Activated CD4-positive, alpha-beta memory T cell treated with anti-CD3 and anti-CD28 coated beads, Interleukin-2, amount 10 ng/mL, durations not matched to agents 7 days and 5 days (primary cell): Measurements from ENCODE around the gene COL4A1. TPM values are rescaled to one million over a fixed set of nuclear protein-coding genes. Genes with fewer than 3 reads are reported as not detected.

Experiments
- CTCF ChIA-PET: fragments of 350-600 bp; sonication (Branson Sonifier 250); formaldehyde crosslinking; loops from one replicate; lab custom pipeline; 2021; ENCODE audit warnings: antibody characterized with exemption, inconsistent platforms; lab: Charles Lee
- POLR2A ChIA-PET: fragments of 350-600 bp; sonication (Branson Sonifier 250); formaldehyde crosslinking; loops from one replicate; lab custom pipeline; 2021; ENCODE audit warnings: antibody characterized with exemption; lab: Charles Lee
- DNase-seq: peaks from one replicate; pipeline ENCODE4 v3.0.0-alpha.2; 2020
- H3K27ac Mint-ChIP-seq: one replicate; pipeline ENCODE4 v1.8.0; 2021; ENCODE audit warnings: mild to moderate bottlenecking, mixed read lengths
- H3K27me3 Mint-ChIP-seq: one replicate; pipeline ENCODE4 v1.8.0; 2021; ENCODE audit warnings: mixed read lengths
- H3K36me3 Mint-ChIP-seq: one replicate; pipeline ENCODE4 v1.8.0; 2021; ENCODE audit warnings: low read depth, mixed read lengths
- H3K4me1 Mint-ChIP-seq: one replicate; pipeline ENCODE4 v1.8.0; 2021; ENCODE audit warnings: mixed read lengths
- H3K4me3 Mint-ChIP-seq: one replicate; pipeline ENCODE4 v1.8.0; 2021; ENCODE audit warnings: mild to moderate bottlenecking, mixed read lengths
- H3K9me3 Mint-ChIP-seq: one replicate; pipeline ENCODE4 v1.8.0; 2021; ENCODE audit warnings: mixed read lengths
- total RNA-seq, 2 experiments: library from RNA; stranded (reverse); gene quantifications; one replicate each; pipeline ENCODE4 v1.2.3, GENCODE V29; 2021

COL4A1 gene
- total RNA-seq, 2 experiments from 2014 or later: not detected

GRCh38 chr13:110183910-110184309 is 123.0 kb downstream of the COL4A1 start:
- no peak for DNase-seq
- Mint-ChIP-seq H3K27ac (no peak overlapping the region), H3K36me3 (no peaks in the 10 kb centered on the region), H3K9me3 (no peaks in the 10 kb centered on the region), H3K4me1 (no peaks in the 10 kb centered on the region), H3K27me3 (peaks cover 3% of the 10 kb centered on the region), H3K4me3 (no peak overlapping the region)
- CTCF ChIA-PET: no interaction called here
- POLR2A ChIA-PET: no interaction called here

GRCh38 chr13:110182461-110182860 is 124.5 kb downstream of the COL4A1 start:
- Mint-ChIP-seq H3K27me3 (no peaks in the 10 kb centered on the region), H3K27ac (no peak overlapping the region), H3K4me1 (no peaks in the 10 kb centered on the region), H3K9me3 (no peaks in the 10 kb centered on the region), H3K36me3 (no peaks in the 10 kb centered on the region), H3K4me3 (no peak overlapping the region)
- ChIA-PET POLR2A (no interaction called here), CTCF (no interaction called here)
- DNase-seq: no peak

DNA sequence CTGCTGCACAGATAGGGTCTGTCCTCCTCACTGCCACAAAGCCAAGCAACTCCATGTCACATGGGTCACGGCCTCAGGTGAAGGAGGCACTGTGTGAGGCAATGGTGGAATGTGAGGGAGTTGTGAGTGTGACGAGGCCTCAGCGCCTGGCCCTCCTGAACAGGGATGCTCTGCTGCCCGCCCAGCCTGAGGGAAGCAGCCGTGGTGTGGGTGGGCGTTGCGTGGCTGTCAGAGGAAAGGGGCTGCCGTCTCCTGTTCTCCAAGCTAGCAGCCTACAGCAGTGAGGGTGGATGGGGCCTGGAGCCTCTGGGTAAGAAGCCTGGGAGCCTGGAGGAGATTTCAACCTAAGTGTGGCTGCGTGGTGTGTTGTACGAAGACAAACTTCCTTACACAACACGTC is 125.0 kb downstream of the COL4A1 start:
- no peak for DNase-seq
- H3K9me3 Mint-ChIP-seq: no peaks in the 10 kb centered on the region
- H3K4me3 Mint-ChIP-seq: no peak overlapping the region
- H3K4me1 Mint-ChIP-seq: no peaks in the 10 kb centered on the region
- POLR2A ChIA-PET: no interaction called here
- no peak overlapping the region for H3K27ac Mint-ChIP-seq
- CTCF ChIA-PET: no interaction called here
- H3K36me3 Mint-ChIP-seq: no peaks in the 10 kb centered on the region
- no peaks in the 10 kb centered on the region for H3K27me3 Mint-ChIP-seq

DNA sequence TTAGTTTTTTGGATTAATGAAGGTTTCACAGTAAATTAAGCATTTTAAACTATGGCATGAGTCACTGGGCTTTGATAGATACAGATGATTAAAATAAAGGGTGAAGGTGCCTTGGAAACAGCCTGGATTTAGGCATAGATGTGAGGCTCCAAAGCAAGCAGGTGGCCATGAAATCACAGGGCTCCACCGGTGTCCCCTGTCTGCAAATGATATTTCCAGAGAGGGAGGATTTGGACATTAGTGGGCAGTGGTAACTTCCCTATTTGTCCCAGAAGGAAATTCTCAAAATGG is 127.2 kb downstream of the COL4A1 start:
- H3K4me1 Mint-ChIP-seq: no peaks in the 10 kb centered on the region
- no peaks in the 10 kb centered on the region for H3K36me3 Mint-ChIP-seq
- H3K9me3 Mint-ChIP-seq: no peaks in the 10 kb centered on the region
- ChIA-PET CTCF (no interaction called here), POLR2A (no interaction called here)
- no peaks in the 10 kb centered on the region for H3K27me3 Mint-ChIP-seq
- DNase-seq: no peak
- H3K27ac Mint-ChIP-seq: no peak overlapping the region
- no peak overlapping the region for H3K4me3 Mint-ChIP-seq

GRCh38 chr13:110179116-110179856 is 127.7 kb downstream of the COL4A1 start:
- H3K27me3 Mint-ChIP-seq: no peaks in the 10 kb centered on the region
- H3K4me3 Mint-ChIP-seq: no peak overlapping the region
- H3K4me1 Mint-ChIP-seq: no peaks in the 10 kb centered on the region
- CTCF ChIA-PET: no interaction called here
- no peak for DNase-seq
- H3K9me3 Mint-ChIP-seq: no peaks in the 10 kb centered on the region
- POLR2A ChIA-PET: no interaction called here
- no peak overlapping the region for H3K27ac Mint-ChIP-seq
- no peaks in the 10 kb centered on the region for H3K36me3 Mint-ChIP-seq

- ChIA-PET CTCF (no interaction called here), POLR2A (no interaction called here)
- H3K9me3 Mint-ChIP-seq: peaks cover 2% of the 10 kb centered on the region
- no peaks in the 10 kb centered on the region for H3K27me3 Mint-ChIP-seq
- no peaks in the 10 kb centered on the region for H3K36me3 Mint-ChIP-seq
- H3K27ac Mint-ChIP-seq: no peak overlapping the region
- no peaks in the 10 kb centered on the region for H3K4me1 Mint-ChIP-seq
- no peak for DNase-seq
- no peak overlapping the region for H3K4me3 Mint-ChIP-seq
Observed at GRCh38 chr13:110177790-110178189, 129.2 kb downstream of the COL4A1 start.

DNA sequence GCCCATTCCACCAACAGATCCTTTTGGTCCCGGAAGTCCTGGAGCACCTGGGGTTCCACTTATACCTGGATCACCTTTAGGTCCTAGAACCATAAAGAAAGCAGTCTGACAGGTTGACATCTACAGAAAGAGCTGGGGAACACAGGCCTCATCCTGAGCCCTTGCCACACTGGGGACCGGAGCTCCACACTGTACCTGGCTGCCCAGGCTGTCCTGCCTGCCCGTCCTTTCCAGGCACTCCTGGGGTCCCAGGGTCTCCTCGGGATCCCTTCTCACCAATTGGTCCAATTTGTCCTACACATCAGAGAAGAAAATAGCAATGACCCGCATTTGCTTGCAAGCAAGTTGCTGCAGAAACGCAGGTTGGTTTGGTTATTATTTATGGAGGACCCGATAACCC is 130.5 kb downstream of the COL4A1 start:
- DNase-seq: no peak
- ChIA-PET POLR2A (no interaction called here), CTCF (no interaction called here)
- Mint-ChIP-seq H3K36me3 (no peaks in the 10 kb centered on the region), H3K27ac (no peak overlapping the region), H3K27me3 (no peaks in the 10 kb centered on the region), H3K4me3 (no peak overlapping the region), H3K4me1 (no peaks in the 10 kb centered on the region), H3K9me3 (peaks cover 3% of the 10 kb centered on the region)

GRCh38 chr13:110173247-110173818 is 133.6 kb downstream of the COL4A1 start:
- H3K36me3 Mint-ChIP-seq: no peaks in the 10 kb centered on the region
- no peak overlapping the region for H3K27ac Mint-ChIP-seq
- ChIA-PET POLR2A (no interaction called here), CTCF (no interaction called here)
- DNase-seq: no peak
- no peak overlapping the region for H3K4me3 Mint-ChIP-seq
- H3K9me3 Mint-ChIP-seq: peaks cover 3% of the 10 kb centered on the region
- H3K4me1 Mint-ChIP-seq: no peaks in the 10 kb centered on the region
- H3K27me3 Mint-ChIP-seq: no peaks in the 10 kb centered on the region

- Mint-ChIP-seq H3K4me1 (no peaks in the 10 kb centered on the region), H3K27ac (no peak overlapping the region), H3K9me3 (peaks cover 3% of the 10 kb centered on the region), H3K27me3 (no peaks in the 10 kb centered on the region), H3K36me3 (no peaks in the 10 kb centered on the region), H3K4me3 (no peak overlapping the region)
- CTCF ChIA-PET: no interaction called here
- POLR2A ChIA-PET: no interaction called here
- no peak for DNase-seq
Observed at GRCh38 chr13:110170882-110171281, 136.1 kb downstream of the COL4A1 start.

GRCh38 chr13:110170020-110170790 is 136.8 kb downstream of the COL4A1 start:
- no peak for DNase-seq
- CTCF ChIA-PET: no interaction called here
- no peaks in the 10 kb centered on the region for H3K4me1 Mint-ChIP-seq
- H3K27ac Mint-ChIP-seq: no peak overlapping the region
- H3K36me3 Mint-ChIP-seq: no peaks in the 10 kb centered on the region
- POLR2A ChIA-PET: no interaction called here
- no peaks in the 10 kb centered on the region for H3K27me3 Mint-ChIP-seq
- H3K9me3 Mint-ChIP-seq: peaks cover 3% of the 10 kb centered on the region
- H3K4me3 Mint-ChIP-seq: no peak overlapping the region

DNA sequence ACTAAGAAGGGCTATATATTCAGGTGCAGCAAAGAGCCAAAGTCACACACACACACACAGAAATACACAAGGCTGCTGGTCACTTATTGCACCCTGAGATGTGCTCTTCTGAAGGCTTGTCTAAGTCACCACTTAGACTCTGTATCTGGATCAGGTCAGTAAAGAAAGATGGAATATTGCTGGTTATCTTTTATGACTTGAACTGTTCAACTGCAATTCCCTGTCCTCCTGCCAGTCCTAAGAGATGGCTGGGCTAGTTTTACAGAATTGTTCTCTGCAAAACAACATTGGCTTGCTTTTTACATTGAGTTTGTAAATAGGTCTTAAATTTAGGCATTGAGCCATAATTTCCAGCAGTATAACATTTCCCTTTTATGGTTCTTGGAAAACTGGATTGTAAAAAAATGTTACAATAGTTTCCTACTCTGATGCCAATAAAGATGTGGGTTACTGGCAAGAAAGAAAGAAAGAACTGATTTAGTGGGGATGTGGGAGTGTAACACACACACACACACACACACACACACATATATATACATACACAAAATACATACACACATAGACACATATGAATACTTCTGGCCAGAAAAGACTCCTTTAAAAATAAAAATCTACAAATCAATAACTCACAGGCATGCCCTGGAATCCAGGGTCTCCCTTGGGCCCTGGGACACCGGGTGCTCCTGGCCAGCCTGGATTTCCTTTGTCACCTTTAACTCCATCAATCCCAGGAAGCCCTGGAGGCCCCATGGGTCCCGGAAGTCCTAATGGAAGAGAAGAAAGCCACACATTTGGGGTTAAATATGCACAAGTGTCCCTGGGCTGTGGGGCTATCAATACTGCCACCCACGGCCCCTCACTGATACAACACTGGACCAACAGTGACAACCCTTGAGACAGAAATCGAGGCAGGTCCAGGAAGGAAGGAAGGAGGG is 137.7 kb downstream of the COL4A1 start:
- Mint-ChIP-seq H3K36me3 (no peaks in the 10 kb centered on the region), H3K4me3 (no peak overlapping the region), H3K27ac (no peak overlapping the region), H3K4me1 (no peaks in the 10 kb centered on the region), H3K9me3 (peaks cover 3% of the 10 kb centered on the region), H3K27me3 (no peaks in the 10 kb centered on the region)
- ChIA-PET POLR2A (no interaction called here), CTCF (no interaction called here)
- DNase-seq: no peak

DNA sequence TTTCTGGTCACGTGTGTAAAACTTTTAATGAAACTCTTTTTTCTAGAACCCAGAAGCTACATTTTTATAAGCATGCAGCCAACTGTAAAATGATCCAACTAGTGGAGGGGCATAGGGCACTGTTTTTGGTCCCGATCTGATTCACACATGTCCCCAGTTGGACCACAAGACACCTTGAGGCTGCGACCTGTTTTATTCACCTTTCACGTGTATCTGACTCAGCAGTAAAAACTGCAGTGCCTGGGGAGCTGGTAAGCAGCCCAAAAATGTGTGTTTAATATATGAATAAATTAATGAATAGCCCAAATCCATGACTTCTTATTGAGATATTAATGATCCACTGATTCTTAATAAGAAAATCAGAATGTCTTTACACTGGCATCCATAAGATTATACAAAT is 140.4 kb downstream of the COL4A1 start:
- Mint-ChIP-seq H3K9me3 (no peaks in the 10 kb centered on the region), H3K27me3 (no peaks in the 10 kb centered on the region), H3K36me3 (no peaks in the 10 kb centered on the region), H3K4me3 (no peak overlapping the region), H3K4me1 (no peaks in the 10 kb centered on the region), H3K27ac (no peak overlapping the region)
- no peak for DNase-seq
- ChIA-PET POLR2A (no interaction called here), CTCF (no interaction called here)

DNA sequence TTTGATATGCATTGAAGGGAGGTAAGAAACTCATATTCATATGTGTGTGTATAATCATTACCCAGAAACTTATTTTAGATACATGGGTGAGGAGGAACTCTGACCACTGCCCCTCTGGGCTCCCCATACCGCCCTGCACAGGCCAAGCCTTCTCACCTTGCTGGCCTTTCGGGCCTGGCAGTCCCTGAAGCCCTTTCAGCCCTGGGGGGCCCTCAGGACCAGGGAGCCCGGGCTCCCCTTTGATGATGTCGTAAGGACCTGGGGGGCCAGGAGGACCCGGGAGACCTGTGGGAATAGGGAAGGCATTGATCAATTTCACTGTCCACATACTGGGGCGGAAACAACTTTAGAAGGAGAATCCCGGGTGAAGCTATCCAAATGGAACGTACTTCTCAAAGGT is 142.3 kb downstream of the COL4A1 start:
- CTCF ChIA-PET: no interaction called here
- POLR2A ChIA-PET: no interaction called here
- DNase-seq: no peak
- no peaks in the 10 kb centered on the region for H3K4me1 Mint-ChIP-seq
- no peaks in the 10 kb centered on the region for H3K36me3 Mint-ChIP-seq
- no peak overlapping the region for H3K27ac Mint-ChIP-seq
- no peaks in the 10 kb centered on the region for H3K9me3 Mint-ChIP-seq
- H3K4me3 Mint-ChIP-seq: no peak overlapping the region
- H3K27me3 Mint-ChIP-seq: no peaks in the 10 kb centered on the region
